GM12873 (cell line): ENCODE data around the gene ZNF414.

Source experiments
- TF ChIP-seq, protein P1 (sequence below): IDR thresholded peaks from 2 replicates; pipeline ENCODE4 v1.5.1; 2012; ENCODE audit warnings: low read depth, mild to moderate bottlenecking, moderate library complexity, low read length, control low read depth; ENCODE audit not compliant: insufficient read depth; ENCODE audit errors: missing control alignments

Gene ZNF414

DNA sequence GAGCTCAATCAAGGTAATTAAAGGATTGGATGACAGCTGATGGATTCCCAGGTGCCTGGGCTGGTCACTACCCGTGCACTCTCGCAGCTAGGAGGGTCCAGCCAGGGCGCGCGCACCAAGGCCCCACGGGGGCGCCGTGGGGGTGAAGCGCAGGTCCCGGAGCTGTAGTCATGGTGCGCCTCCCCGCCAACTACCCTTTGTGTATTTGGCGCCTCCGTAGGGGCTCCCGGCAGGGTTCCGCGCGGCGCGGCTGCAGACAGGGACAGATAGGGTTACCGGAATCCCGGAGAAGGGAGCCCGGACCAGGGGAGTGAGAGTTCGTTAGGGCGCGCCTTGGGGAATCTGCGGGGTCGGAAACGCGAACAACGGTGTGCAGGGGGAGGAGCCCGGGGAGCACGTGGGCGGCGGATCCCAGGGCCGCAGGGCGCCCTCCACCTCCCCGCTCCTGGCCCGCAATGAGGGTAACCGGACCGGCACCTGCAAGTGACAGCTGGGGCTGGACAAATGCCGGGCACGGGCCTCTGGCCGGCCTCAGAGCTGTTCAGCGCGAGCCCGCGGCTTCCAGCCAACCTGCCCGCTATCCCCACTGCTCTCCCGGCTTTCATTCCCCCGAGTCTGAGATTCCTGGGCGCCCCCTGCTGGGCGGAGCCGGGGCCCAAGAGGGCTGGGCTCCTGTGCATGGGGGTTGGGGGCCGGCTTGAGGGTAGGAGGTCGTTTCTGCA, 8.1 kb downstream of the ZNF414 start:
- TF ChIP-seq, protein P1, sequence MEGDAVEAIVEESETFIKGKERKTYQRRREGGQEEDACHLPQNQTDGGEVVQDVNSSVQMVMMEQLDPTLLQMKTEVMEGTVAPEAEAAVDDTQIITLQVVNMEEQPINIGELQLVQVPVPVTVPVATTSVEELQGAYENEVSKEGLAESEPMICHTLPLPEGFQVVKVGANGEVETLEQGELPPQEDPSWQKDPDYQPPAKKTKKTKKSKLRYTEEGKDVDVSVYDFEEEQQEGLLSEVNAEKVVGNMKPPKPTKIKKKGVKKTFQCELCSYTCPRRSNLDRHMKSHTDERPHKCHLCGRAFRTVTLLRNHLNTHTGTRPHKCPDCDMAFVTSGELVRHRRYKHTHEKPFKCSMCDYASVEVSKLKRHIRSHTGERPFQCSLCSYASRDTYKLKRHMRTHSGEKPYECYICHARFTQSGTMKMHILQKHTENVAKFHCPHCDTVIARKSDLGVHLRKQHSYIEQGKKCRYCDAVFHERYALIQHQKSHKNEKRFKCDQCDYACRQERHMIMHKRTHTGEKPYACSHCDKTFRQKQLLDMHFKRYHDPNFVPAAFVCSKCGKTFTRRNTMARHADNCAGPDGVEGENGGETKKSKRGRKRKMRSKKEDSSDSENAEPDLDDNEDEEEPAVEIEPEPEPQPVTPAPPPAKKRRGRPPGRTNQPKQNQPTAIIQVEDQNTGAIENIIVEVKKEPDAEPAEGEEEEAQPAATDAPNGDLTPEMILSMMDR = peak; percentile 80

GRCh38 chr19:8504919-8505318, 9.0 kb downstream of the ZNF414 start:
- TF ChIP-seq, protein P1 = no peak

GRCh38 chr19:8504171-8504570, 9.8 kb downstream of the ZNF414 start:
- TF ChIP-seq, protein P1 = no peak

DNA sequence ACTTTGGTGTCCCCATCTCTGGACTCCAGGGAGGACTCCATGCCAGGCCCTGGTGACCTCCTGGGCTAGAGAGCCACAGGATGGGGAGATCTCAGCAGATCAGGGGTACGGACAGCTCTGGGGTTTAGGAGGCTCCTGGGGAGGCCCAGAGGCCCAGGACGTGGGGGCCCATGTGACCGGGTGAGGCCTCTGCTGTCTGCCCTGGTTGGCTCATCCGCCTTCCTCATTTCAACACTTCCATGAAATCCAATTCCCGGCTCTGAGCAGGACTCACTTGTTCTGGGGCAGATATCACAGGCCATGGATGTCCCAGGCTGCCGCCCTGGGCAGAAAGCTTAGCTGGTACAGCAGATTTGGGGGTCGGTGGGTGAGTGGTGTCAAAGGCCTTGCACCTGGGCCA, 10.5 kb downstream of the ZNF414 start:
- TF ChIP-seq, protein P1 = no peak

DNA sequence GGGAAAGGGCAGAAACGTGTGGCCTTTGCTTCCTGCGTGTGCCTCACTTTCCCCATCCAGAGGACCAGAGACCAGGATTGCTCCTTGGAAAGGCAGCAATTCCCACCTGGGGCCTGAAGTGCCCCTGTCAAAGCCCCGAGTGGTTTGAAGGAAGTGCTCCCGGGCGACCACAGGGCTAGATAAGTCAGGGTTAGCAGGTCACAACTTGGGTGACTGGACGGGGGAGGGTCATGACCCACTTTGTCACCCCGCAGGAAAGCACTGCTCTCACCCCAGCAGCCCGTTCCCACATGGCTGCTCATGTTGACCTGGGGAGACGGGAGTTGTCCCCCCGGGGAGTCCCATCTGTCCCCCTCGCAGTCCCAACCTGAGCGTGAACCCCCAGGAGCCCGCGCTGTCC, 12.0 kb downstream of the ZNF414 start:
- TF ChIP-seq, protein P1 = no peak

DNA sequence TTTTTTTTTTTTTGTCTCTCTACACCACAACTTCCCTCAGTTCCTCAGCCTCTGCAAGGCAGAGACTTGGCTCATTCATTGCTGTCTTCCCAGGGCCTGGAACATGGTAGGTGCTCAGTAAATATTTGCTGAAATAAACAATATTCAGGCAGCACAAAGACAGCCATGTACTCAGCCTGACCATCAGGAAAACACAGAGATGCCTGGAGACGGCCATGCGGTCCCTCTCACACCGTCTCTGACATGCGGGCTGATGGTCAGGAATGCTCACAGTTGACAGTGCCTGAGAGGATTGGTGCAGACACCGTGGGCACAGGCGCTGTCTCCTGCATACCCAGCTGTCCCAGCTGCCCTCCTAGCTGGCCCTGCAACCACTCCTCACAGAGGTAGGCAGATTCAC, 12.5 kb downstream of the ZNF414 start:
- TF ChIP-seq, protein P1 = no peak

GRCh38 chr19:8500158-8500557, 13.8 kb downstream of the ZNF414 start:
- TF ChIP-seq, protein P1 = no peak
